Mucosa of descending colon (tissue), 3 donors: ENCODE data around the gene LRP5. TPM values are rescaled to one million over a fixed set of nuclear protein-coding genes. Genes with fewer than 3 reads are reported as not detected.
"Not testable (repeated sequence)": the region's sequence is repeated elsewhere in the genome, so short reads cannot be mapped to it uniquely, and the experiment has no call there.

ENCODE experiments used
- ATAC-seq: fragments of 200-7000 bp; cut with Tn5 transposase; one replicate; pipeline ENCODE4 v1.9.1; 2020; ENCODE audit warnings: mild to moderate bottlenecking, moderate library complexity
- DNase-seq, 3 donors: peaks; one replicate each; pipeline ENCODE4 v3.0.0-alpha.2; 2020
- H3K36me3 ChIP-seq: fragments of 200-600 bp; one replicate; pipeline ENCODE4 v1.8.0; 2021; ENCODE audit warnings: low read depth, mild to moderate bottlenecking
- H3K4me1 ChIP-seq: fragments of 200-600 bp; one replicate; pipeline ENCODE4 v1.8.0; 2021; ENCODE audit warnings: low read depth, mild to moderate bottlenecking
- H3K4me3 ChIP-seq: fragments of 200-600 bp; one replicate; pipeline ENCODE4 v1.8.0; 2021; ENCODE audit warnings: mild to moderate bottlenecking
- H3K9me3 ChIP-seq: fragments of 200-600 bp; one replicate; pipeline ENCODE4 v1.8.0; 2021; ENCODE audit warnings: mild to moderate bottlenecking
- CTCF ChIP-seq: fragments of 200-600 bp; IDR thresholded peaks from one replicate; pipeline ENCODE4 v1.8.0; 2022; ENCODE audit warnings: antibody characterized with exemption, mild to moderate bottlenecking
- intact Hi-C, 2 donors: fragments of 100-400 bp; cut with DNase I in 1 of 2; cut with micrococcal nuclease in 1 of 2; formaldehyde crosslinking; loops; one replicate each; pipeline versions ENCODE4 v1.11.0 to v1.11.1; 2022; cut with DNase I, micrococcal nuclease
- total RNA-seq, 3 donors: library from RNA; stranded (reverse); fragmentation: NEBNext Ultra II Directional in 2 of 3; extraction: Animal tissue kit (Norgen Biotek cat#: 25700) in 2 of 3; gene quantifications; one replicate each; pipeline versions ENCODE4 v1.2.1 to v1.2.4, GENCODE V29; 2021 to 2023
- donor health status: DM: no; HTN: no; CAD: no; lungs with moderate emphysema.
- donor health status: DM: no; HTN: no; CAD: no.
- donor health status: DM: no; HTN: yes; CAD: no.

LRP5 gene
- total RNA-seq, 3 donors from 2014 or later = 83.7 to 113 (median 103) TPM

- no peak for TF ChIP-seq CTCF
- Histone ChIP-seq H3K9me3 (no peaks in the 10 kb centered on the region), H3K4me1 (peaks cover 5% of the 10 kb centered on the region), H3K4me3 (no peak overlapping the region), H3K36me3 (peaks cover 2% of the 10 kb centered on the region)
- ATAC-seq = no peak
- intact Hi-C loops = no loop called here
- DNase-seq = peak in 1 of 3 donors; percentile 29
These were observed 133.2 kb downstream of the LRP5 start for GRCh38 chr11:68445531-68446035.

GRCh38 chr11:68446046-68446725 is 133.8 kb downstream of the LRP5 start:
- peak; percentile 5 for ATAC-seq

GRCh38 chr11:68447015-68447801 is 134.8 kb downstream of the LRP5 start:
- H3K36me3 ChIP-seq = no peaks in the 10 kb centered on the region
- H3K4me1 ChIP-seq = peaks cover 5% of the 10 kb centered on the region
- TF ChIP-seq CTCF = peak; percentile 89
- ATAC-seq (peak; percentile 96), DNase-seq (peak; percentile 79 to 86 (median 83))
- H3K9me3 ChIP-seq = no peaks in the 10 kb centered on the region
- intact Hi-C loops = no loop called here
- H3K4me3 ChIP-seq = no peak overlapping the region

More at GRCh38 chr11:68446046-68446725, 133.8 kb downstream of the LRP5 start:
- intact Hi-C loops = no loop called here
- Histone ChIP-seq H3K4me1 (peaks cover 5% of the 10 kb centered on the region), H3K4me3 (no peak overlapping the region), H3K36me3 (peaks cover 2% of the 10 kb centered on the region), H3K9me3 (no peaks in the 10 kb centered on the region)
- peak in 2 of 3 donors; percentile 24 to 53 for DNase-seq
- no peak for TF ChIP-seq CTCF

GRCh38 chr11:68447914-68448313 is 135.5 kb downstream of the LRP5 start:
- H3K4me3 ChIP-seq, H3K36me3 ChIP-seq, H3K4me1 ChIP-seq, intact Hi-C loops, H3K9me3 ChIP-seq, ATAC-seq: not testable (repeated sequence)
- DNase-seq = peak in 1 of 3 donors; percentile 2

- intact Hi-C loops = no loop called here
- H3K36me3 ChIP-seq = no peaks in the 10 kb centered on the region
- DNase-seq (peak in 1 of 3 donors; percentile 26), ATAC-seq (no peak)
- no peak overlapping the region for H3K4me3 ChIP-seq
- no peak for TF ChIP-seq CTCF
- H3K4me1 ChIP-seq = peaks cover 5% of the 10 kb centered on the region
- no peaks in the 10 kb centered on the region for H3K9me3 ChIP-seq
These were observed 136.2 kb downstream of the LRP5 start for GRCh38 chr11:68448604-68449011.

GRCh38 chr11:68449951-68450350 is 137.6 kb downstream of the LRP5 start:
- no peaks in the 10 kb centered on the region for H3K36me3 ChIP-seq
- TF ChIP-seq CTCF = no peak
- H3K4me1 ChIP-seq = peaks cover 5% of the 10 kb centered on the region
- ATAC-seq = no peak
- H3K4me3 ChIP-seq = no peak overlapping the region
- H3K9me3 ChIP-seq = no peaks in the 10 kb centered on the region
- peak in 1 of 3 donors; percentile 17 for DNase-seq
- intact Hi-C loops = no loop called here
